ENCODE measurements around the gene ARCN1. TPM values are rescaled to one million over a fixed set of nuclear protein-coding genes. Genes with fewer than 3 reads are reported as not detected.
A peak's percentile ranks its signal among the peaks of the same experiment; 100 is the strongest.
"Not testable (repeated sequence)": the region's sequence is repeated elsewhere in the genome, so short reads cannot be mapped to it uniquely, and the experiment has no call there.

The ARCN1 gene
- polyA plus RNA-seq, 3 donors from 2014 or later: 99.9 to 164 (median 157) TPM

- Mint-ChIP-seq H3K4me1 (peaks cover 33 to 43% of the 10 kb centered on the region in 2 donors), H3K27ac (peak overlapping the region in 1 of 6 donors; percentile 34), H3K4me3 (no peak overlapping the region), H3K9me3 (no peaks in the 10 kb centered on the region), H3K27me3 (ENCODE audit: low read depth in 3 of 3) (peaks cover 2 to 8% (median 3%) of the 10 kb centered on the region in 3 donors), H3K36me3 (no peaks in the 10 kb centered on the region)
- DNase-seq: no peak
Measured at GRCh38 chr11:118569670-118570069, 2.5 kb upstream of the ARCN1 start.

- Mint-ChIP-seq H3K9me3 (no peaks in the 10 kb centered on the region), H3K36me3 (no peaks in the 10 kb centered on the region), H3K4me1 (peaks cover 36 to 44% of the 10 kb centered on the region in 2 donors), H3K27ac (peak overlapping the region in 5 of 6 donors; percentile 88 to 98 (median 95)), H3K4me3 (peak overlapping the region in 1 of 5 donors; percentile 2), H3K27me3 (ENCODE audit: low read depth in 3 of 3) (peaks cover 2 to 8% (median 3%) of the 10 kb centered on the region in 3 donors)
- DNase-seq: no peak
Measured at GRCh38 chr11:118570787-118571186, 1.4 kb upstream of the ARCN1 start.

GRCh38 chr11:118571701-118572060, 528 bp upstream of the ARCN1 start:
- H3K27me3 Mint-ChIP-seq (ENCODE audit: low read depth in 3 of 3); H3K36me3 Mint-ChIP-seq; DNase-seq; H3K9me3 Mint-ChIP-seq: not testable (repeated sequence)
- Mint-ChIP-seq H3K4me3 (peak overlapping the region; percentile 88 to 98 (median 95)), H3K4me1 (peaks cover 40 to 48% of the 10 kb centered on the region in 2 donors), H3K27ac (peak overlapping the region; percentile 88 to 98 (median 96))

GRCh38 chr11:118572981-118573550, 857 bp downstream of the ARCN1 start:
- peak overlapping the region; percentile 88 to 98 (median 96) for H3K27ac Mint-ChIP-seq
- H3K4me1 Mint-ChIP-seq: peaks cover 48 to 61% of the 10 kb centered on the region in 2 donors
- peak overlapping the region; percentile 88 to 98 (median 95) for H3K4me3 Mint-ChIP-seq
- peak; percentile 12 to 24 (median 24) for DNase-seq
- no peaks in the 10 kb centered on the region for H3K36me3 Mint-ChIP-seq
- peaks cover 2 to 8% (median 3%) of the 10 kb centered on the region in 3 donors for H3K27me3 Mint-ChIP-seq (ENCODE audit: low read depth in 3 of 3)
- no peaks in the 10 kb centered on the region for H3K9me3 Mint-ChIP-seq

GRCh38 chr11:118574636-118575035, 2.4 kb downstream of the ARCN1 start:
- Mint-ChIP-seq H3K27ac (peak overlapping the region in 1 of 6 donors; percentile 77), H3K27me3 (ENCODE audit: low read depth in 3 of 3) (peaks cover 2 to 8% (median 3%) of the 10 kb centered on the region in 3 donors), H3K4me1 (peaks cover 58 to 73% of the 10 kb centered on the region in 2 donors)

GRCh38 chr11:118577995-118578394, 5.8 kb downstream of the ARCN1 start:
- not testable (repeated sequence) for H3K36me3 Mint-ChIP-seq; H3K9me3 Mint-ChIP-seq; H3K27me3 Mint-ChIP-seq (ENCODE audit: low read depth in 3 of 3); DNase-seq
- Mint-ChIP-seq H3K4me1 (peaks cover 53 to 68% of the 10 kb centered on the region in 2 donors), H3K4me3 (peak overlapping the region in 1 of 5 donors; percentile 23), H3K27ac (peak overlapping the region in 1 of 6 donors; percentile 30)

More at GRCh38 chr11:118574636-118575035, 2.4 kb downstream of the ARCN1 start:
- Mint-ChIP-seq H3K36me3 (no peaks in the 10 kb centered on the region), H3K9me3 (no peaks in the 10 kb centered on the region), H3K4me3 (peak overlapping the region; percentile 38 to 75 (median 60))
- DNase-seq: no peak

GRCh38 chr11:118581057-118581456, 8.8 kb downstream of the ARCN1 start:
- H3K27me3 Mint-ChIP-seq (ENCODE audit: low read depth in 3 of 3): no peaks in the 10 kb centered on the region
- H3K36me3 Mint-ChIP-seq: peaks cover 13 to 31% (median 20%) of the 10 kb centered on the region in 3 donors
- no peak overlapping the region for H3K27ac Mint-ChIP-seq
- no peak for DNase-seq
- no peaks in the 10 kb centered on the region for H3K9me3 Mint-ChIP-seq
- peaks cover 27 to 37% of the 10 kb centered on the region in 2 donors for H3K4me1 Mint-ChIP-seq
- H3K4me3 Mint-ChIP-seq: no peak overlapping the region

- peaks cover 0 to 2% of the 10 kb centered on the region in 2 donors for H3K4me1 Mint-ChIP-seq
- no peaks in the 10 kb centered on the region for H3K9me3 Mint-ChIP-seq
- H3K27ac Mint-ChIP-seq: peak overlapping the region in 1 of 6 donors; percentile 51
- H3K27me3 Mint-ChIP-seq (ENCODE audit: low read depth in 3 of 3): no peaks in the 10 kb centered on the region
- no peak for DNase-seq
- no peak overlapping the region for H3K4me3 Mint-ChIP-seq
- peaks cover 19 to 48% (median 27%) of the 10 kb centered on the region in 3 donors for H3K36me3 Mint-ChIP-seq
Measured at GRCh38 chr11:118587952-118588351, 15.7 kb downstream of the ARCN1 start.

- peaks cover 10 to 34% (median 15%) of the 10 kb centered on the region in 3 donors for H3K36me3 Mint-ChIP-seq
- peak overlapping the region in 1 of 6 donors; percentile 34 for H3K27ac Mint-ChIP-seq
- H3K27me3 Mint-ChIP-seq (ENCODE audit: low read depth in 3 of 3): peaks cover 0 to 2% (median 0%) of the 10 kb centered on the region in 3 donors
- H3K4me1 Mint-ChIP-seq: peaks cover 14 to 30% of the 10 kb centered on the region in 2 donors
- H3K4me3 Mint-ChIP-seq: no peak overlapping the region
- no peaks in the 10 kb centered on the region for H3K9me3 Mint-ChIP-seq
- DNase-seq: no peak
Measured at GRCh38 chr11:118592616-118593367, 20.6 kb downstream of the ARCN1 start.

- H3K9me3 Mint-ChIP-seq; H3K4me3 Mint-ChIP-seq; H3K27me3 Mint-ChIP-seq (ENCODE audit: low read depth in 3 of 3): not testable (repeated sequence)
- Mint-ChIP-seq H3K27ac (peak overlapping the region; percentile 12 to 78 (median 38)), H3K36me3 (peaks cover 17 to 37% (median 19%) of the 10 kb centered on the region in 3 donors), H3K4me1 (peaks cover 14 to 30% of the 10 kb centered on the region in 2 donors)
- DNase-seq: peak; percentile 30 to 51 (median 32)
Measured at GRCh38 chr11:118594984-118595383, 22.8 kb downstream of the ARCN1 start.

GRCh38 chr11:118596224-118597146, 24.3 kb downstream of the ARCN1 start:
- no peak overlapping the region for H3K4me3 Mint-ChIP-seq
- peaks cover 22 to 43% (median 22%) of the 10 kb centered on the region in 3 donors for H3K36me3 Mint-ChIP-seq
- H3K4me1 Mint-ChIP-seq: peaks cover 14 to 30% of the 10 kb centered on the region in 2 donors
- H3K27ac Mint-ChIP-seq: peak overlapping the region in 5 of 6 donors; percentile 37 to 70 (median 55)
- no peak for DNase-seq
- H3K9me3 Mint-ChIP-seq: no peaks in the 10 kb centered on the region
- H3K27me3 Mint-ChIP-seq (ENCODE audit: low read depth in 3 of 3): peaks cover 0 to 2% (median 2%) of the 10 kb centered on the region in 3 donors

- Mint-ChIP-seq H3K36me3 (peaks cover 31 to 53% (median 31%) of the 10 kb centered on the region in 3 donors), H3K4me1 (peaks cover 14 to 30% of the 10 kb centered on the region in 2 donors), H3K9me3 (no peaks in the 10 kb centered on the region), H3K4me3 (no peak overlapping the region), H3K27ac (peak overlapping the region in 2 of 6 donors; percentile 28 to 57), H3K27me3 (ENCODE audit: low read depth in 3 of 3) (peaks cover 0 to 2% (median 2%) of the 10 kb centered on the region in 3 donors)
- DNase-seq: no peak
Measured at GRCh38 chr11:118597556-118597955, 25.3 kb downstream of the ARCN1 start.

- Mint-ChIP-seq H3K27ac (peak overlapping the region in 4 of 6 donors; percentile 3 to 5 (median 3)), H3K27me3 (ENCODE audit: low read depth in 3 of 3) (peaks cover 0 to 2% (median 2%) of the 10 kb centered on the region in 3 donors), H3K36me3 (peaks cover 25 to 37% (median 28%) of the 10 kb centered on the region in 3 donors), H3K4me3 (no peak overlapping the region), H3K4me1 (peaks cover 2 to 4% of the 10 kb centered on the region in 2 donors), H3K9me3 (no peaks in the 10 kb centered on the region)
- DNase-seq: no peak
Measured at GRCh38 chr11:118602331-118602730, 30.1 kb downstream of the ARCN1 start.
